GM19455 (cell line): ENCODE results near the gene SSBP2.
"Not testable (repeated sequence)": the region's sequence is repeated elsewhere in the genome, so short reads cannot be mapped to it uniquely, and the experiment has no call there.

Source experiments
- ATAC-seq: cut with Tn5 transposase; IDR thresholded peaks from one replicate; pipeline ENCODE4 v1.9.1; 2021; ENCODE audit not compliant: unreplicated experiment

SSBP2 gene

GRCh38 chr5:81469676-81470075 is 281.2 kb downstream of the SSBP2 start:
- ATAC-seq: no peak

GRCh38 chr5:81450940-81451339 is 300.0 kb downstream of the SSBP2 start:
- no peak for ATAC-seq

- no peak for ATAC-seq
Measured at GRCh38 chr5:81435023-81435422, 315.9 kb downstream of the SSBP2 start.

GRCh38 chr5:81429985-81430384 is 320.9 kb downstream of the SSBP2 start:
- no peak for ATAC-seq

GRCh38 chr5:81429363-81429762 is 321.5 kb downstream of the SSBP2 start:
- no peak for ATAC-seq

- no peak for ATAC-seq
Measured at GRCh38 chr5:81428861-81429260, 322.0 kb downstream of the SSBP2 start.

- no peak for ATAC-seq
Measured at GRCh38 chr5:81428446-81428845, 322.5 kb downstream of the SSBP2 start.

- no peak for ATAC-seq
Measured at GRCh38 chr5:81427566-81427965, 323.3 kb downstream of the SSBP2 start.

GRCh38 chr5:81426359-81427030 is 324.4 kb downstream of the SSBP2 start:
- no peak for ATAC-seq

- peak; percentile 53 for ATAC-seq
Measured at GRCh38 chr5:81425569-81425968, 325.3 kb downstream of the SSBP2 start.

GRCh38 chr5:81424728-81425127 is 326.2 kb downstream of the SSBP2 start:
- ATAC-seq: no peak

- no peak for ATAC-seq
Measured at GRCh38 chr5:81422671-81423070, 328.2 kb downstream of the SSBP2 start.

- ATAC-seq: no peak
Measured at GRCh38 chr5:81420039-81420667, 330.7 kb downstream of the SSBP2 start.

GRCh38 chr5:81418606-81419005 is 332.3 kb downstream of the SSBP2 start:
- ATAC-seq: no peak

- no peak for ATAC-seq
Measured at GRCh38 chr5:81417052-81417451, 333.8 kb downstream of the SSBP2 start.

- no peak for ATAC-seq
Measured at GRCh38 chr5:81409896-81410295, 341.0 kb downstream of the SSBP2 start.

- no peak for ATAC-seq
Measured at GRCh38 chr5:81409361-81409760, 341.5 kb downstream of the SSBP2 start.

GRCh38 chr5:81408496-81408895 is 342.4 kb downstream of the SSBP2 start:
- ATAC-seq: no peak

GRCh38 chr5:81407811-81408210 is 343.1 kb downstream of the SSBP2 start:
- ATAC-seq: not testable (repeated sequence)

- ATAC-seq: no peak
Measured at GRCh38 chr5:81405126-81405891, 345.6 kb downstream of the SSBP2 start.

GRCh38 chr5:81402192-81402930 is 348.5 kb downstream of the SSBP2 start:
- no peak for ATAC-seq
